Pericardium fibroblast (primary cell): ENCODE results near the gene ZRANB2. TPM values are rescaled to one million over a fixed set of nuclear protein-coding genes. Genes with fewer than 3 reads are reported as not detected.

ENCODE experiments used
- total RNA-seq: library from RNA; depleted of rRNA; stranded (reverse); fragments of >200 nt; gene quantifications from 2 replicates; pipeline ENCODE4 v1.2.3, GENCODE V29; 2015

Gene ZRANB2
- 34.5 and 38.0 TPM in 2 replicates for total RNA-seq

GRCh38 chr1:71080739-71081696, at the start of gene ZRANB2:
Gene ZRANB2 (minus strand): TSS chr1:71081035. CDS start chr1:71080995, 40 bp downstream.

GRCh38 chr1:71047635-71048607, 32.9 kb downstream of the ZRANB2 start, which contains the start of gene PTGER3:
Gene PTGER3 (minus strand): TSS chr1:71047816. CDS start chr1:71047577, 239 bp downstream.

Other genes starting within 250 kb of the ZRANB2 start
- gene PTGER3, start 33.2 kb downstream of the ZRANB2 start, total RNA-seq: 0.47 and 0.51 TPM in 2 replicates